ENCODE results near the gene ZBTB18. TPM values are rescaled to one million over a fixed set of nuclear protein-coding genes. Genes with fewer than 3 reads are reported as not detected.

ZBTB18 gene
- total RNA-seq, 2 donors from 2014 or later: 9.6 to 10.3 TPM

DNA sequence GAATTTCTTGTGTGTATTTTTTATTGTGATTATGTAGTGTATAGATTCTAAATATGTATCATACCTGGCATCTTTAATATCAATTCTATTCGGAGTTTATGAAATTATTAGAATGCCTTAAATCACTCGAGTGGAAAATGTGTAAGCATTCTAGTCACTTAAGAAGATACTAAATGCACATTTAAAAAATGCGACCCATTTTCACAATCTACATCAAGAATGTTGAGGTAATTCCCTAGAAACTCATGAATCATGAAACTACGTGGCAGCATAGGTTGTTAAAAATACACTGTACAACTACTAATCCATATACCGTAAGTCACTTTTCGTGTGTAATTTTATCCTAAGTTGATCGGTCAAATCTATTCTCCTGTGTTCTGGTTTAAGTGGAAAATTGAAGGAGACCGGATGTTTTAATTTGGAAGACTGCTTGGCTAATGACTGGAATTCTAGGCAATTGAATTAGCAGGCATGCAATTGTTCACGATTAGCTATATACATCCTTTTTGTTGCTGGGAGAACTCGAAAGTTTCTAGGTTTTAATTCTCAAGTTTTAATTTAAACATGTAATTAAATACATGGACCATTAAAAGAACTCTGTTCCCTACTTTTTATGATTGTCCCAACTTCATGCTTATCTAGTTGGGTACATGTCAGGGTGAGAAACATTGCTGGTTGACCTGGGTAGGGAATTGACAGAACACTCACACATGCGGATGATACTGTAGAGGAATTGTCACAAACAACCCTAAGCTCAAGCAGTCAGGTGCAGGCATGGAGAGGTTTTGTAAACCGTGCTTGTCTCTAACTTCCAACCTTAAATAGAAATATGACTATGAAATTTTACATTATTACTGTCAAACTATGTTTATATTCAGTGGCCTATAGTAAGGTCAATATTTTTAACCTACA, 6.6 kb downstream of the ZBTB18 start:
- no peaks in the 10 kb centered on the region for H3K9me3 Mint-ChIP-seq
- no peak for DNase-seq
- peaks cover 0 to 4% of the 10 kb centered on the region in 2 donors for H3K36me3 Mint-ChIP-seq (ENCODE audit: insufficient read depth in 2 of 2)
- H3K27ac Mint-ChIP-seq: no peak overlapping the region
- peak overlapping the region in 1 of 2 donors; percentile 28 for H3K4me3 Mint-ChIP-seq
- H3K27me3 Mint-ChIP-seq (ENCODE audit: low read depth): no peaks in the 10 kb centered on the region
- H3K4me1 Mint-ChIP-seq (ENCODE audit: low read depth): peaks cover 13% of the 10 kb centered on the region
- no peak for ATAC-seq (replicated peaks in 1 of 2)

- no peak overlapping the region for H3K27ac Mint-ChIP-seq
- no peaks in the 10 kb centered on the region for H3K9me3 Mint-ChIP-seq
- DNase-seq (no peak), ATAC-seq (replicated peaks in 1 of 2) (no peak)
- H3K27me3 Mint-ChIP-seq (ENCODE audit: low read depth): no peaks in the 10 kb centered on the region
- no peak overlapping the region for H3K4me3 Mint-ChIP-seq
- H3K4me1 Mint-ChIP-seq (ENCODE audit: low read depth): peaks cover 13% of the 10 kb centered on the region
- H3K36me3 Mint-ChIP-seq (ENCODE audit: insufficient read depth in 2 of 2): peaks cover 0 to 2% of the 10 kb centered on the region in 2 donors
Measured at GRCh38 chr1:244060117-244060516, 9.0 kb downstream of the ZBTB18 start.

- Mint-ChIP-seq H3K4me3 (no peak overlapping the region), H3K36me3 (ENCODE audit: insufficient read depth in 2 of 2) (peaks cover 0 to 2% of the 10 kb centered on the region in 2 donors), H3K27me3 (ENCODE audit: low read depth) (no peaks in the 10 kb centered on the region), H3K9me3 (no peaks in the 10 kb centered on the region), H3K27ac (no peak overlapping the region), H3K4me1 (ENCODE audit: low read depth) (peaks cover 13% of the 10 kb centered on the region)
- DNase-seq (no peak), ATAC-seq (replicated peaks in 1 of 2) (no peak)
Measured at GRCh38 chr1:244060686-244061085, 9.6 kb downstream of the ZBTB18 start.

- H3K9me3 Mint-ChIP-seq: no peaks in the 10 kb centered on the region
- H3K4me3 Mint-ChIP-seq: no peak overlapping the region
- ATAC-seq (replicated peaks in 1 of 2) (no peak), DNase-seq (no peak)
- H3K27me3 Mint-ChIP-seq (ENCODE audit: low read depth): no peaks in the 10 kb centered on the region
- peaks cover 0 to under 1% of the 10 kb centered on the region in 2 donors for H3K36me3 Mint-ChIP-seq (ENCODE audit: insufficient read depth in 2 of 2)
- H3K27ac Mint-ChIP-seq: no peak overlapping the region
- H3K4me1 Mint-ChIP-seq (ENCODE audit: low read depth): peaks cover 7% of the 10 kb centered on the region
Measured at GRCh38 chr1:244062156-244062725, 11.2 kb downstream of the ZBTB18 start.

- no peak overlapping the region for H3K4me3 Mint-ChIP-seq
- no peak for DNase-seq
- H3K27ac Mint-ChIP-seq: no peak overlapping the region
- H3K27me3 Mint-ChIP-seq (ENCODE audit: low read depth): no peaks in the 10 kb centered on the region
- H3K4me1 Mint-ChIP-seq (ENCODE audit: low read depth): peaks cover 6% of the 10 kb centered on the region
- no peak for ATAC-seq (replicated peaks in 1 of 2)
- H3K9me3 Mint-ChIP-seq: no peaks in the 10 kb centered on the region
- H3K36me3 Mint-ChIP-seq (ENCODE audit: insufficient read depth in 2 of 2): no peaks in the 10 kb centered on the region
Measured at GRCh38 chr1:244063498-244063897, 12.4 kb downstream of the ZBTB18 start.

DNA sequence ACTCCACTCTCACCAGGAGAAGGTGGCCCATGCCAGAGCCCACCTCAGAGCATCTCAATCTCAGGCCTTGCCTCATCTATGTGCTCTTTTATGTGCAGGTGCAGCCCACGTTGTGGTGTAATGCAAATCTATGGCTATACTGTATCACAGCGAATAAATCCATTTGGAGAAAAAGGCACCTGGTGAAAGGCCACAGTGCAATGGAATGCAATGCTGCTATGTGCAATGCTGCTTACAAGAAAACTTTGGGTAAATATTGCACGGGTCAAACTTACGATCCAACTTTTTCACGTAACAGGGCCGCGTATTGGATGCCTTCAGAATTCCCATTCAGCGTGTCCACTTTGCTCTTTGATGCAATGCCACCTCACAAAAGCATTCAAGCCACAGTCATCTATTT, 13.5 kb downstream of the ZBTB18 start:
- DNase-seq (no peak), ATAC-seq (replicated peaks in 1 of 2) (no peak)
- Mint-ChIP-seq H3K27me3 (ENCODE audit: low read depth) (no peaks in the 10 kb centered on the region), H3K36me3 (ENCODE audit: insufficient read depth in 2 of 2) (no peaks in the 10 kb centered on the region), H3K27ac (no peak overlapping the region), H3K4me1 (ENCODE audit: low read depth) (peaks cover 6% of the 10 kb centered on the region), H3K9me3 (no peaks in the 10 kb centered on the region), H3K4me3 (no peak overlapping the region)

DNA sequence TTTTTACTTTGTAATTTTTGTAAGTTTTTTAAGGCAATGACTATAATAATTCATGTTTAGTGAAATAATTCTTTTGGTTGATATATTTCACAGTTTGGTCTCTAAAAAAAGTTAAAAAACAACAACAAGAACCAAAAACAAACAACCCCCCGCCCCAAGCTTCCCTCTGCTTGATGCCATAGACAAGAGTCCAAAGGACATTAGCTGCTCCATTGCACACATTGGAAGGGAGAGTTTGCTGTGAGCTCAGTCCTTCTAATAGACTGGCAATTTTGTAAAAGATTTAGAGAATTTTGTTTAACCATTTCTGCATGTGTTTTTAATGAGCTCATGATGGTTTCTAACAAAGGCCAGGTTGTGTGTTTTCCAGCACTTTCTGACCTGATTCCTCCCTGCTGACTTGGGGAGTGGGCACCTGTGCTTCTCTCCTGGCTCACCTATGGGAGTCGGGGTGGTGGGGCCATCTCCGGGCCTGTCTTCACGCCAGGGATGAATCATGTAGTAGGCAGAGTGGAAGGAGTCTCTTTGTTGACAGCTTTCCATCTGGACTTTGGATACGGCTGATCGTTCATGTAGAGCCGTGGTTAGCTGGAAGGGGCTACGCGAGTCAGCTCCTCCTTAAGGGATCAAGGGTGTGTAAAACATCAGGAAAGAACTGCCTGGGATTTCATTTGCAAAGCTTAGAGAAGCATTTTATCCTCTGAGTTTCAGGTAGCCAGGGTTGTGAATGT, 14.1 kb downstream of the ZBTB18 start:
- peaks cover 6% of the 10 kb centered on the region for H3K4me1 Mint-ChIP-seq (ENCODE audit: low read depth)
- no peaks in the 10 kb centered on the region for H3K36me3 Mint-ChIP-seq (ENCODE audit: insufficient read depth in 2 of 2)
- H3K9me3 Mint-ChIP-seq: no peaks in the 10 kb centered on the region
- no peak overlapping the region for H3K4me3 Mint-ChIP-seq
- no peak overlapping the region for H3K27ac Mint-ChIP-seq
- peaks cover 4% of the 10 kb centered on the region for H3K27me3 Mint-ChIP-seq (ENCODE audit: low read depth)
- DNase-seq: no peak
- no peak for ATAC-seq (replicated peaks in 1 of 2)

- no peaks in the 10 kb centered on the region for H3K36me3 Mint-ChIP-seq (ENCODE audit: insufficient read depth in 2 of 2)
- H3K9me3 Mint-ChIP-seq: no peaks in the 10 kb centered on the region
- ATAC-seq (replicated peaks in 1 of 2): no peak
- no peak overlapping the region for H3K27ac Mint-ChIP-seq
- H3K4me3 Mint-ChIP-seq: no peak overlapping the region
- DNase-seq: no peak
- H3K4me1 Mint-ChIP-seq (ENCODE audit: low read depth): peaks cover 6% of the 10 kb centered on the region
- peaks cover 4% of the 10 kb centered on the region for H3K27me3 Mint-ChIP-seq (ENCODE audit: low read depth)
Measured at GRCh38 chr1:244065960-244066388, 14.9 kb downstream of the ZBTB18 start.

GRCh38 chr1:244066954-244067716, 16.1 kb downstream of the ZBTB18 start:
- H3K36me3 Mint-ChIP-seq (ENCODE audit: insufficient read depth in 2 of 2): no peaks in the 10 kb centered on the region
- no peak overlapping the region for H3K27ac Mint-ChIP-seq
- H3K9me3 Mint-ChIP-seq: no peaks in the 10 kb centered on the region
- H3K27me3 Mint-ChIP-seq (ENCODE audit: low read depth): peaks cover 4% of the 10 kb centered on the region
- no peak overlapping the region for H3K4me3 Mint-ChIP-seq
- ATAC-seq (replicated peaks in 1 of 2) (no peak), DNase-seq (no peak)
- H3K4me1 Mint-ChIP-seq (ENCODE audit: low read depth): peaks cover 6% of the 10 kb centered on the region

- no peaks in the 10 kb centered on the region for H3K9me3 Mint-ChIP-seq
- no peaks in the 10 kb centered on the region for H3K36me3 Mint-ChIP-seq (ENCODE audit: insufficient read depth in 2 of 2)
- H3K4me1 Mint-ChIP-seq (ENCODE audit: low read depth): peaks cover 6% of the 10 kb centered on the region
- DNase-seq (no peak), ATAC-seq (replicated peaks in 1 of 2) (no peak)
- H3K27ac Mint-ChIP-seq: no peak overlapping the region
- no peak overlapping the region for H3K4me3 Mint-ChIP-seq
- H3K27me3 Mint-ChIP-seq (ENCODE audit: low read depth): peaks cover 4% of the 10 kb centered on the region
Measured at GRCh38 chr1:244067893-244068292, 16.8 kb downstream of the ZBTB18 start.

DNA sequence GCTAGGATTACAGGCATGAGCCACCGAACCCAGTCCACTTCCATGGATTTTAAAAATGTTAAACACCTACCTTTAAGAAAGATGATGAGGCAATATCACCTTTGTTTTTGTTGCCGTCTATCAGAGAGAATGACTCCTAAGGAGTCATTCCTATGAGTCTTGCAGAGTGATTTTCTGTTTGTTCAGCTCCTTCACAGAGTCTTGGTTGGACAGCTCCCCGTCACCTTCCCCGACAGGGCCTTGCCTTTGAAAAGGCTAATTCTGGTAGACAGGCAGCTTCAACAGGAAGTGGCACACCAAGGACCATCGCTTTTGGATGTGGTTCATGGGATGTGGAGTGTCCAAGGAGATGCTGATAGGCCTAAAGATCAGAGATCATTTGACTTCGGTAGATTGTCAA, 17.5 kb downstream of the ZBTB18 start:
- no peak for ATAC-seq (replicated peaks in 1 of 2)
- H3K4me1 Mint-ChIP-seq (ENCODE audit: low read depth): peaks cover 6% of the 10 kb centered on the region
- no peak overlapping the region for H3K27ac Mint-ChIP-seq
- no peaks in the 10 kb centered on the region for H3K9me3 Mint-ChIP-seq
- H3K27me3 Mint-ChIP-seq (ENCODE audit: low read depth): peaks cover 4% of the 10 kb centered on the region
- H3K36me3 Mint-ChIP-seq (ENCODE audit: insufficient read depth in 2 of 2): no peaks in the 10 kb centered on the region
- DNase-seq: no peak
- H3K4me3 Mint-ChIP-seq: no peak overlapping the region

DNA sequence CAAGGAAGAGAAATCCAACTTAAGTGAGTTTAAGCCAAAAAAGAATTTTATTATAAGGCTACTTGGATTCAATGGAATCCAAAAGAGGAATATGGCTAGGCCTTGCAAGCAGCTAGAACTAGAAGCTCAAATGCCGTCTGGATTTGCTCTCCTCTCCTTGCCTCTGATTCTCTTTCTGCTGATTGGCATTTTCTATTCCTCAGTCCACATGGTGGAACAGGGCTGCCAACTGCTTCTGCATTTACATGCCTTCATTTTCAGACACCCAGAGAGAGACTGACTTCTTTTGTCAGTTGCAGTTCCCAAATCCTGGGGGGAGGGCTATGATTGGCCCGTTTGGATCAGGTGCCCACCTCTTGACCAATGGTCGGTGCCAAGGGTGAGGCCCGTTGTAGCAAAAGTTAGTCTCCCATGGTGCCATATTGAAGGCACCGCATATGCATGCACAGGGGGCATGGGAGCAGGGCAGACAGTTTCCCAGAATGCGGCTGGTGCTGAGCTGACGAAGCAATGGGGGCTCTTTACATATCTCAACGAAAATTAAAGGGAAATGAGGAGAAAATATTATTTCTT, 18.3 kb downstream of the ZBTB18 start:
- H3K9me3 Mint-ChIP-seq: no peaks in the 10 kb centered on the region
- ATAC-seq (replicated peaks in 1 of 2) (no peak), DNase-seq (no peak)
- no peak overlapping the region for H3K4me3 Mint-ChIP-seq
- no peak overlapping the region for H3K27ac Mint-ChIP-seq
- H3K27me3 Mint-ChIP-seq (ENCODE audit: low read depth): peaks cover 4% of the 10 kb centered on the region
- H3K36me3 Mint-ChIP-seq (ENCODE audit: insufficient read depth in 2 of 2): no peaks in the 10 kb centered on the region
- peaks cover 14% of the 10 kb centered on the region for H3K4me1 Mint-ChIP-seq (ENCODE audit: low read depth)
